ENCODE measurements around the gene ANXA11.

ANXA11 gene

DNA sequence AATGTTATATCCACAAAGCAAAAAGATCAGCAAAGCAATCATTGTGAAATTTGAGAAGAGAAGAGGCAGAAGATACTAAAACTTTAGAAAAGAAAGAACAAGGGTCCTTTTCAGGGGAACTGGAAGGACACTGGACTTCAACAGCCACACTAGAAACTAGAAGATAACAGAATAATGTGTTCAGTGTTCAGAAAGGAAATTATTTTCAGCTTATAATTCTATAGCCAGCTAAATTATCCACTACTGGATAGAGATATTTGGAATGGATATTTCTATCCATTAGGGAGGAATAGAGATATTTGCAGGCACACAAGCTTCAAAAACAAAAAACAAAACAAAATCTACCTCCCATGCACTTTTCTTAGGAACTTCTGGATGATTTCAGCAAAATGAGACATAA is 12.8 kb downstream of the ANXA11 start:
- no peaks in the 10 kb centered on the region for H3K27me3 ChIP-seq (replicated peaks)
- DNase-seq: no peak
- no peak overlapping the region for H3K27ac ChIP-seq
- no peak overlapping the region for H3K4me3 ChIP-seq (ENCODE audit: low read depth, low read length)
- in situ Hi-C loops (cut with HindIII; ENCODE audit: low pct_ligation_motif_present, low sequenced_read_pairs): no loop called here
- TF ChIP-seq, protein P1, sequence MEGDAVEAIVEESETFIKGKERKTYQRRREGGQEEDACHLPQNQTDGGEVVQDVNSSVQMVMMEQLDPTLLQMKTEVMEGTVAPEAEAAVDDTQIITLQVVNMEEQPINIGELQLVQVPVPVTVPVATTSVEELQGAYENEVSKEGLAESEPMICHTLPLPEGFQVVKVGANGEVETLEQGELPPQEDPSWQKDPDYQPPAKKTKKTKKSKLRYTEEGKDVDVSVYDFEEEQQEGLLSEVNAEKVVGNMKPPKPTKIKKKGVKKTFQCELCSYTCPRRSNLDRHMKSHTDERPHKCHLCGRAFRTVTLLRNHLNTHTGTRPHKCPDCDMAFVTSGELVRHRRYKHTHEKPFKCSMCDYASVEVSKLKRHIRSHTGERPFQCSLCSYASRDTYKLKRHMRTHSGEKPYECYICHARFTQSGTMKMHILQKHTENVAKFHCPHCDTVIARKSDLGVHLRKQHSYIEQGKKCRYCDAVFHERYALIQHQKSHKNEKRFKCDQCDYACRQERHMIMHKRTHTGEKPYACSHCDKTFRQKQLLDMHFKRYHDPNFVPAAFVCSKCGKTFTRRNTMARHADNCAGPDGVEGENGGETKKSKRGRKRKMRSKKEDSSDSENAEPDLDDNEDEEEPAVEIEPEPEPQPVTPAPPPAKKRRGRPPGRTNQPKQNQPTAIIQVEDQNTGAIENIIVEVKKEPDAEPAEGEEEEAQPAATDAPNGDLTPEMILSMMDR (IDR thresholded peaks at IDR 0.05; ENCODE audit: low read depth, low read length, missing control alignments): no peak
- H3K36me3 ChIP-seq (replicated peaks): peaks cover 19% of the 10 kb centered on the region

DNA sequence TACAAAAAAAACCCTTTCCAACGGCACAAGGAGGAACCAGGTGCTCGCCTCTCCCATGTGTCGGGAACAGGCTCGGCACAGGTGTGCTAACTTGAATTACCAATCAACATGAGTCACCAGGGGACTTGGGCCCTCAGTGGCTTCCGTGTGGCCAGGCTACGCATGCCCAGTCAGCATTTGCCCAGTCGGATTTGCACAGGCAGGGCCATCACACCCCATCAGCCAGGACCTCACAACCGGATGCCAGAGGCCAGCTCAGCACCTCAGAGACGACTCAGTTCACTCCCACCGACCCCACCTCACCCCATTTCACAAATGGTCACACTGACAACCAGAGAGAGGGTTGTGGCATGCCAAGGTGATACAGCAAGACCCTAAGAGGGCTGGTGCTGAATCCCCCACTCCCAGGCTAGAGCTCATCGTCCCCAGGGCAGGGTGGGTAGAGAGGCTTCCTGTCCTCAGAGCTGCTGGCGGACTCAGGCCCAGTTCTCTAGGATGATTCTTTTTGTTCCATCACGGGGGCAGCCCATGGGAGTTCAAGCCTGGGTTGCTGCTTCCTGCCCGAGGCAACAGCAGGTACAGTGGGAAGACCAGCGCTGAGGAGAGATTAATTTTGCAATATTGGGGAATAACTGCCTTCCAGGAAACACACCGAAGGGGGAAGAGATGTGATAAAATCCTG is 13.6 kb downstream of the ANXA11 start:
- in situ Hi-C loops (cut with HindIII; ENCODE audit: low pct_ligation_motif_present, low sequenced_read_pairs): no loop called here
- Histone ChIP-seq H3K36me3 (replicated peaks) (peaks cover 19% of the 10 kb centered on the region), H3K27ac (no peak overlapping the region), H3K4me3 (ENCODE audit: low read depth, low read length) (no peak overlapping the region), H3K27me3 (replicated peaks) (no peaks in the 10 kb centered on the region)
- no peak for DNase-seq
- TF ChIP-seq, protein P1 (IDR thresholded peaks at IDR 0.05; ENCODE audit: low read depth, low read length, missing control alignments): no peak

DNA sequence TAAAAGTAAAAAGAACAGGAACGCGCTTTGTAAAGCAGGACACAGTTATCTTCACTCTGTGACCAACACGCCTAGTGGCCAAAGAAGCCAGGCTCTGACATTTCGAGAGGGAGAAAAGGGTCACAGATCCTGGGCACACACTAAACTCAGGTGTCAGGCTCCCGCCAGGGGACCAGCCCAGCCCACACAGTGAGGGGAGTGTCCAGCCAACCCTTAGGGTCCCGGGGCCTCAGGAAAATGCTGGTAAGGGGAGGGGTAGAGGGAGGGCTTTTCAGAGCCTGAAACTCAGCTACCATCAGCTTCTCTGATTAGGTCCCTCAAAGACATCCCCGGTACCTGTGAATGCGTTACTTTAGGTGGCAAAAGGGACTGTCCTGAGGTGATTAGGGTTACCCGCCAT is 16.6 kb downstream of the ANXA11 start:
- H3K36me3 ChIP-seq (replicated peaks): peaks cover 13% of the 10 kb centered on the region
- TF ChIP-seq, protein P1 (IDR thresholded peaks at IDR 0.05; ENCODE audit: low read depth, low read length, missing control alignments): no peak
- DNase-seq: no peak
- no peak overlapping the region for H3K27ac ChIP-seq
- in situ Hi-C loops (cut with HindIII; ENCODE audit: low pct_ligation_motif_present, low sequenced_read_pairs): no loop called here
- no peaks in the 10 kb centered on the region for H3K27me3 ChIP-seq (replicated peaks)
- no peak overlapping the region for H3K4me3 ChIP-seq (ENCODE audit: low read depth, low read length)

- in situ Hi-C loops (cut with HindIII; ENCODE audit: low pct_ligation_motif_present, low sequenced_read_pairs): no loop called here
- no peaks in the 10 kb centered on the region for H3K27me3 ChIP-seq (replicated peaks)
- no peak overlapping the region for H3K4me3 ChIP-seq (ENCODE audit: low read depth, low read length)
- peaks cover 13% of the 10 kb centered on the region for H3K36me3 ChIP-seq (replicated peaks)
- TF ChIP-seq, protein P1 (IDR thresholded peaks at IDR 0.05; ENCODE audit: low read depth, low read length, missing control alignments): no peak
- no peak for DNase-seq
- no peak overlapping the region for H3K27ac ChIP-seq
Measured at GRCh38 chr10:80187465-80188409, 17.6 kb downstream of the ANXA11 start.

DNA sequence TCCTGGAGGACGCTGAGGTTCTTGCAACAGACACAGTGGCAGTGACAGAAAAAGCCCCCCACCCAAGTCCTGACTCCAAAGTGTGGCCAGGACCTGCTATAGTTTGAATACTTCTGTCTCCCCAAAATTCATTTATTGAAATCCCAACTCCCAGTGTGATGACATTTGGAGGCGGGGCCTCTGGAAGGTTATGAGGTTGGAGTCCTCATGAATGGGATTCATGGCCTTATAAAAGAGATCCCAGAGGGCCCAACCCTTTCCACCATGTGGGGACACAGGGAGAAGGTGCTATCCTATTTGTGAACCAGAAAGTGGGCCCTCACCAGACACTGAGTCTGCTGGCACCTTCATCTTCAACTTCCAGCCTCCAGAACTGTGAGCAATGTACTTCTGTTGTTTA is 18.3 kb downstream of the ANXA11 start:
- in situ Hi-C loops (cut with HindIII; ENCODE audit: low pct_ligation_motif_present, low sequenced_read_pairs): no loop called here
- no peak overlapping the region for H3K27ac ChIP-seq
- no peak overlapping the region for H3K4me3 ChIP-seq (ENCODE audit: low read depth, low read length)

More for the DNA sequence above, 18.3 kb downstream of the ANXA11 start:
- DNase-seq: no peak
- TF ChIP-seq, protein P1 (IDR thresholded peaks at IDR 0.05; ENCODE audit: low read depth, low read length, missing control alignments): no peak
- Histone ChIP-seq H3K36me3 (replicated peaks) (peaks cover 13% of the 10 kb centered on the region), H3K27me3 (replicated peaks) (no peaks in the 10 kb centered on the region)

Measured in brain microvascular endothelial cell (primary cell).